H1 (cell line): ENCODE measurements around the gene SOX6. TPM values are rescaled to one million over a fixed set of nuclear protein-coding genes. Genes with fewer than 3 reads are reported as not detected.

Experiments
- RAD21 ChIP-seq, 2 experiments: IDR thresholded peaks in 1 of 2; conservative IDR thresholded peaks in 1 of 2; 2 replicates each; pipeline ENCODE4 v1.6.1; 2011; ENCODE audit warnings: low read depth in 2 of 2, low read length in 2 of 2, improper control_type of control experiment in 1 of 2, inconsistent platforms in 1 of 2, mild to moderate bottlenecking in 1 of 2, moderate library complexity in 1 of 2
- TAF1 ChIP-seq: IDR thresholded peaks from 2 replicates; pipeline ENCODE4 v1.6.1; 2011; ENCODE audit warnings: mild to moderate bottlenecking, low read depth, low read length
- USF2 ChIP-seq: IDR thresholded peaks from 2 replicates; pipeline ENCODE4 v1.6.1; 2011; ENCODE audit warnings: low read length, improper control_type of control experiment
- polyA plus RNA-seq, 7 experiments: library from polyadenylated mRNA; depleted of rRNA in 3 of 7; stranded (reverse) in 5 of 7; unstranded in 2 of 7; fragments of >200 nt in 5 of 7; fragments of 200-250 nt in 2 of 7; gene quantifications; 1 replicate in 5 of 7; 2 replicates in 1 of 7; 4 replicates in 1 of 7; pipeline versions ENCODE4 v1.2.1 to v1.2.3, GENCODE V29; 2011 to 2013; ENCODE audit warnings: missing spikeins in 2 of 7, mixed read lengths in 2 of 7
- total RNA-seq: library from RNA; stranded (reverse); fragmentation: NEBNext Ultra II Directional; extraction: Animal tissue kit (Norgen Biotek cat#: 25700); gene quantifications from 2 replicates; pipeline ENCODE4 v1.2.1, GENCODE V29; 2021
- TF ChIP-seq, protein P1 (sequence below): IDR thresholded peaks from 2 replicates; pipeline ENCODE4 v1.6.1; 2011; ENCODE audit warnings: low read depth, mild to moderate bottlenecking, low read length; ENCODE audit not compliant: insufficient read depth

SOX6 gene
- total and polyA plus RNA-seq, 2 of the 8 experiments (the other 6 are each of a cell fraction or from before 2014, with no cell fraction given): 0.09 TPM; not detected in 1

DNA sequence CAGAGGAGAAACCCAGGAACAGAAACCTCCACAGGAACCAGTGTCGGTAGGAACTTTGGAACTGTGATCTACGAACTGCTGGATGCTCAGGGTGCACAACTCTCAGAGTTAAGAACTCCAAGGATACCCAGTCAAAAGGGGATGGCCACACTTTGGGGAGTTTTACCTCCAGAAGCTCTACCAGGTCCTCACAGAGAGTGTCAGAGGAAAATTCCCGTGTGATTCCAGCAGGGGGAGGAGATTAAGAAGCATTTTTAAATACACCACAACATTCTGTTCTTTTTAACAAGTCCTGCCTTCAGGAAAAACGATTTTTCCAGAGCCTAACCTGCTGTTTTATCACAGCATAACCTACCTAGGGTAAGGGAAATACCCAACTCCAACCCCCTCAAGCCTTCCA, 104.0 kb downstream of the SOX6 start (continued):
- no peak for TF ChIP-seq TAF1
- TF ChIP-seq USF2: no peak
- peak; percentile 23 to 32; a peak in 2 of 4 replicates for TF ChIP-seq RAD21 (IDR thresholded peaks at IDR 0.05 in 1 of 2, conservative IDR thresholded peaks at IDR 0.05 in 1 of 2; ENCODE audit: low read depth in 2 of 2, low read length in 2 of 2)
- TF ChIP-seq, protein P1, sequence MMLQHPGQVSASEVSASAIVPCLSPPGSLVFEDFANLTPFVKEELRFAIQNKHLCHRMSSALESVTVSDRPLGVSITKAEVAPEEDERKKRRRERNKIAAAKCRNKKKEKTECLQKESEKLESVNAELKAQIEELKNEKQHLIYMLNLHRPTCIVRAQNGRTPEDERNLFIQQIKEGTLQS: no peak
